HG03558 (cell line): ENCODE measurements around the gene DTNBP1.

Source experiments
- ATAC-seq: cut with Tn5 transposase; IDR thresholded peaks from one replicate; pipeline ENCODE4 v1.9.1; 2021; ENCODE audit warnings: moderate number of reproducible peaks; ENCODE audit not compliant: unreplicated experiment; ENCODE audit errors: extremely low read depth

Gene DTNBP1

GRCh38 chr6:15538766-15539495 lies 123.9 kb downstream of the DTNBP1 start:
- ATAC-seq = no peak

GRCh38 chr6:15538106-15538505 lies 124.7 kb downstream of the DTNBP1 start:
- no peak for ATAC-seq

GRCh38 chr6:15536198-15536955 lies 126.5 kb downstream of the DTNBP1 start:
- ATAC-seq = no peak

DNA sequence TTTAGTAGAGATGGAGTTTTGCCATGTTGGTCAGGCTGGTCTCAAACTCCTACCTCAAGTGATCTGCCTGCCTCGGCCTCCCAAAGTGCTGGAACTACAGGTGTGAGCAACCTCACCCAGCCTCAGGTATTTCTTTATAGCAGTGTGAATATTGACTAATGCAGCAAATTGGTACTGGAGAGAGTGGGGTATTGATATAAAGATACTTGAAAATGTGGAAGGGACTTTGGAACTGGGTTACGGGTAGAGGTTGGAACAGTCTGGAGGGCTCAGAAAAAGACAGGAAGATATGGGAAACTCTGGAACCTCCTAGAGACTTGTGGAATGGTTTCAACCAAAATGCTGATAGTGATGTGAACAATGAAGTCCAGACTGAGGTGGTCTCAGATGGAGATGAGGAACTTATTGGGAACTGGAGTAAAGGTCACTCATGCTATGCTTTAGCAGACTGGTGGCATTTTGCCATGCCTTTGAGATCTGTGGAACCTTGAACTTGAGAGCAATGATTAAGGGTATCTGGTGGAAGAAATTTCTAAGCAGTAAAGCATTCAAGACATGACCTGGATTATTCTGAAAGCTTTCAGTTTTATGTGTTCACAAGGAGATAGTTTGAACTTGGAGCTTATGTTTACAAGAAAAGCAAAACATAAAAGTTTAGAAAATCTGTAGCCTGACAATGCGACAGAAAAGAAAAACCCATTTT lies 127.2 kb downstream of the DTNBP1 start:
- no peak for ATAC-seq

DNA sequence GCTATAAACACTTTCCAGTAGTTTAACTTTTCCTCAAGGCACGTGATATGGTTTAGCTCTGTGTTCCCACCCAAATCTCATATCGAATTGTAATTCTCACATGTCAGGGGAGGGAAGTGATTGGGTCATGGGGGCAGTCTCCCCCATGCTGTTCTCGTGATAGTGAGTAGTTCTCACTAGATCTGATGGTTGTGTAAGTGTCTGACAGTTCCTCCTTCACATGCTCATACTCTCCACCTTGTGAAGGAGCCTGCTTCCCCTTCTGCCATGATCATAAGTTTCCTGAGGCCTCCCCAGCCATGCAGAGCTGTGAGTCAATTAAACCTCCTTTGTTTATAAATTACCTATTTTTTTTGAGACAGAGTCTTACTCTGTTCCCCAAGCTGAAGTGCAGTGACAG lies 127.9 kb downstream of the DTNBP1 start:
- no peak for ATAC-seq

GRCh38 chr6:15533379-15534026 lies 129.3 kb downstream of the DTNBP1 start:
- no peak for ATAC-seq

GRCh38 chr6:15531973-15532372 lies 130.9 kb downstream of the DTNBP1 start:
- no peak for ATAC-seq

GRCh38 chr6:15530411-15530810 lies 132.4 kb downstream of the DTNBP1 start:
- no peak for ATAC-seq

DNA sequence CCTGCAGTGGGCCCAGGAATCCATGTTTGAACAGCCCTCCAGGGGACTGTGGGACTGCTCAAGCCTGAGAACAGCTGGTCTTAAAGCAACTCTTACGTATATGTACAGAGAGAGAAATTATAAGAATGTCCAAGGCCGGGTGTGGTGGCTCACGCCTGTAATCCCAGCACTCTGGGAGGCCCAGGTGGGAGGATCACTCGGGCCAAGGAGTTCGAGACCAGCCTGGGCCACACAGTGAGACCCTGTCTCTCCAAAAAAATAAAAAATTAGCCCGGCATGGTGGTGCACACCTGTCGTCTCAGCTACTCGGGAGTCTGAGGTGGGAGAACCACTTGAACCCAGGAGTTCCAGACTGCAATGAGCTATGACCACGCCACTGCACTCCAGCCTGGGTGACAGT lies 134.0 kb downstream of the DTNBP1 start:
- no peak for ATAC-seq

DNA sequence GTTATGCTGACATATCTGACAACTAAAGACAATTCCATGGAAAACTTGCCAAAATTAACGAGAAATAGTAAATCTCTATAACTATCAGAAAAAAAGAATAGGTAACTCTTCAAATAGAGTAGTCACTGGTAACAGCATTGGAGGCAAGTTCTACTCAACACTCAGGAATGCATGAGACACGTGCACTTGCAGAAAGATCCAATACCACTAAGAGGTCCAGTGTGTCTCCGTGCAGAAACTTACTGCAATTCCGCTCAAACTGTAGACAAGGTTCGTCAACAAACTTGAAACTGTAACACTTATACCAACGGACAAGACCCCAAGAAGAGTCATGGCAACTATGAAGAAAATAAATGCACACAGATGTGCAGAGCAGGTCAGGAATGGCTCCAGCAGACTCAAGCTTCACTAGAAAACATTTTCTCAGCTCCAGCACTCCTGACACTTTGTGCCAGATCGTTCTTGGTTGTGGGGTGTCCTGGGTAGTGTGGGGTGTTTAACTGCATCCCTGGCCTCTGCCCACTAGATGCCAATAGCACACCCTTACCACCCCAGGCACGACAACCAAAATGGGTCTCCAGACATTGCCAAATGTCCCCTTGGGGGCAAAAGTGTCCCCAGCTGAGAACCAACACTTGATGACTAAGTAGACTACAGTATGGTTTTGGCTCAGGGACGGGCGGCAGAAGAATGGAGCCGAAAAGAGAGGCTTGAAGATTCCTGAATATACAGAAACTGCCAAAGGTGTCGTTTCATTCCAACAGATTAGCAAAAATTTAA lies 134.8 kb downstream of the DTNBP1 start:
- ATAC-seq = no peak

- no peak for ATAC-seq
Measured at GRCh38 chr6:15526212-15526701, 136.6 kb downstream of the DTNBP1 start.

DNA sequence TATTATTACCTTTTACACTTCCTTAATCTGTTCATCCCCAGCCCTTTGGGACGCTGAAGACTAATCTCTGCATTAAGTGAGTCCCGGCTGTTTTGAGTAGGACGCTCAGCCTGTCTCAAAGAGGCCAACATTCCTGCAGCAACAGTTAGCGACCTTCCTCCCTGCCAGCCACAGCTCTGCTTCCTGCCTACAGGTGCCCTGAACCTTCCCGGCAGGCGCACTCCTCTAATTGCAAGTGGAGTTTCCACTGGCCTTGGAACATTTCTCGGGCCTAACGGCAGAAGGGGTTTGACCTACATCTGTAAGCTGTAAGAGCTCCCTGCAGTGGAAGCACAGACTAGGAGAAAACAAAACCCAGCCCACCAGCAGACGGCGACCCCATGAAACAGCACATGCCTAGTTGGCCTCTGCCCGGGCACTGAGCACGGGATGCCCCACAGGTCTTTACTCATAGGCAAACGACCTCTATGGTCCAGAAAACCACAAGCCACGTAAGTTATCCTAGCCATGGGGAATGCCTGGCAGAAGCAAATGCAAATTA lies 137.9 kb downstream of the DTNBP1 start:
- no peak for ATAC-seq

GRCh38 chr6:15523679-15524630 lies 138.9 kb downstream of the DTNBP1 start:
- ATAC-seq = no peak

GRCh38 chr6:15522856-15523529 lies 139.8 kb downstream of the DTNBP1 start:
- no peak for ATAC-seq

- no peak for ATAC-seq
Measured at GRCh38 chr6:15522427-15522826, 140.4 kb downstream of the DTNBP1 start.

- ATAC-seq = no peak
Measured at GRCh38 chr6:15522026-15522425, 140.8 kb downstream of the DTNBP1 start.

- no peak for ATAC-seq
Measured at GRCh38 chr6:15521582-15521981, 141.2 kb downstream of the DTNBP1 start.
